ENCODE data around the gene SPOCK3. TPM values are rescaled to one million over a fixed set of nuclear protein-coding genes. Genes with fewer than 3 reads are reported as not detected.

Gene SPOCK3
- total RNA-seq, 4 donors from 2014 or later: not detected

- intact Hi-C loops (cut with DNase I): no loop called here
- Histone ChIP-seq H3K36me3 (no peaks in the 10 kb centered on the region), H3K9me3 (no peaks in the 10 kb centered on the region), H3K4me3 (no peak overlapping the region), H3K27me3 (no peaks in the 10 kb centered on the region), H3K27ac (no peak overlapping the region), H3K4me1 (no peaks in the 10 kb centered on the region)
- WGBS, 2 donors: 52 to 56% methylated on average over 1 of the region's 1 CpG
- TF ChIP-seq POLR2A (IDR thresholded peaks at IDR 0.05) (no peak), CTCF (IDR thresholded peaks at IDR 0.05) (no peak)
- DNase-seq: no peak
Observed at GRCh38 chr4:166930464-166930863, 303.8 kb downstream of the SPOCK3 start.

- DNase-seq: no peak
- H3K27ac ChIP-seq: no peak overlapping the region
- TF ChIP-seq CTCF (IDR thresholded peaks at IDR 0.05) (no peak), POLR2A (IDR thresholded peaks at IDR 0.05) (no peak)
- WGBS, 2 donors: 33 to 50% methylated on average over 3 of the region's 3 CpGs
- no peak overlapping the region for H3K4me3 ChIP-seq
- H3K36me3 ChIP-seq: no peaks in the 10 kb centered on the region
- H3K27me3 ChIP-seq: no peaks in the 10 kb centered on the region
- H3K4me1 ChIP-seq: no peaks in the 10 kb centered on the region
- no peaks in the 10 kb centered on the region for H3K9me3 ChIP-seq
- intact Hi-C loops (cut with DNase I): no loop called here
Observed at GRCh38 chr4:166924424-166924823, 309.9 kb downstream of the SPOCK3 start.

GRCh38 chr4:166913926-166914325 is 320.4 kb downstream of the SPOCK3 start:
- 33 to 61% methylated on average over 4 of the region's 4 CpGs for WGBS, 2 donors
- no peak overlapping the region for H3K4me3 ChIP-seq

GRCh38 chr4:166903408-166903807 is 330.9 kb downstream of the SPOCK3 start:
- TF ChIP-seq POLR2A (IDR thresholded peaks at IDR 0.05) (no peak), CTCF (IDR thresholded peaks at IDR 0.05) (no peak)
- intact Hi-C loops (cut with DNase I): no loop called here
- H3K9me3 ChIP-seq: no peaks in the 10 kb centered on the region
- H3K27ac ChIP-seq: no peak overlapping the region
- no peaks in the 10 kb centered on the region for H3K4me1 ChIP-seq
- H3K36me3 ChIP-seq: no peaks in the 10 kb centered on the region
- no peak overlapping the region for H3K4me3 ChIP-seq
- WGBS, 2 donors: 52 to 82% methylated on average over 5 of the region's 5 CpGs
- H3K27me3 ChIP-seq: no peaks in the 10 kb centered on the region
- DNase-seq: no peak

More at GRCh38 chr4:166913926-166914325, 320.4 kb downstream of the SPOCK3 start:
- no peaks in the 10 kb centered on the region for H3K27me3 ChIP-seq
- no peak for DNase-seq
- no peak overlapping the region for H3K27ac ChIP-seq
- no peaks in the 10 kb centered on the region for H3K4me1 ChIP-seq
- H3K9me3 ChIP-seq: no peaks in the 10 kb centered on the region
- TF ChIP-seq CTCF (IDR thresholded peaks at IDR 0.05) (no peak), POLR2A (IDR thresholded peaks at IDR 0.05) (no peak)
- intact Hi-C loops (cut with DNase I): no loop called here
- H3K36me3 ChIP-seq: no peaks in the 10 kb centered on the region

- H3K27ac ChIP-seq: no peak overlapping the region
- intact Hi-C loops (cut with DNase I): no loop called here
- no peaks in the 10 kb centered on the region for H3K36me3 ChIP-seq
- no peaks in the 10 kb centered on the region for H3K9me3 ChIP-seq
- no peaks in the 10 kb centered on the region for H3K27me3 ChIP-seq
- WGBS, 2 donors: 34 to 52% methylated on average over 1 of the region's 1 CpG
- no peak for DNase-seq
- H3K4me3 ChIP-seq: no peak overlapping the region
- no peaks in the 10 kb centered on the region for H3K4me1 ChIP-seq
- TF ChIP-seq CTCF (IDR thresholded peaks at IDR 0.05): no peak
- TF ChIP-seq POLR2A (IDR thresholded peaks at IDR 0.05): no peak
Observed at GRCh38 chr4:166902941-166903340, 331.4 kb downstream of the SPOCK3 start.
